H1 (cell line): ENCODE results near the gene LYSMD3. TPM values are rescaled to one million over a fixed set of nuclear protein-coding genes. Genes with fewer than 3 reads are reported as not detected.

ENCODE experiments used
- CTCF ChIA-PET: fragments of 300-600 bp; sonication (Branson Sonifier 250); formaldehyde crosslinking; loops from one replicate; lab custom pipeline; 2021; ENCODE audit not compliant: partially characterized antibody; lab: Charles Lee
- POLR2A ChIA-PET: fragments of 300-600 bp; sonication (Branson Sonifier 250); formaldehyde crosslinking; loops from one replicate; lab custom pipeline; 2021; ENCODE audit warnings: inconsistent platforms; ENCODE audit not compliant: partially characterized antibody; lab: Charles Lee
- DNase-seq, 2 experiments: peaks; one replicate each; pipeline versions ENCODE4 v3.0.0 to v3.0.0-alpha.2; 2010 to 2022; ENCODE audit warnings: low spot score in 2 of 2, low read depth in 1 of 2, mixed read lengths in 1 of 2
- FAIRE-seq: peaks from 2 replicates; lab custom pipeline; 2011; peaks lifted over from hg19 to GRCh38; lab: Jason Lieb, UNC
- H2AFZ ChIP-seq: 2 replicates; pipeline ENCODE4 v1.8.1; 2012; ENCODE audit warnings: low read length, inconsistent platforms
- H2AK5ac ChIP-seq: 2 replicates; pipeline ENCODE4 v1.6.1; 2013; ENCODE audit warnings: low read depth, low read length
- H2BK120ac ChIP-seq: replicated peaks from 2 replicates; pipeline ENCODE3; 2013; ENCODE audit warnings: low read depth, low read length, inconsistent platforms
- H2BK12ac ChIP-seq: 2 replicates; pipeline ENCODE4 v1.6.1; 2013; ENCODE audit warnings: low read depth, low read length
- H2BK15ac ChIP-seq: 2 replicates; pipeline ENCODE4 v1.6.1; 2013; ENCODE audit warnings: low read length
- H2BK20ac ChIP-seq: 2 replicates; pipeline ENCODE4 v1.6.1; 2013; ENCODE audit warnings: low read length
- H2BK5ac ChIP-seq: 2 replicates; pipeline ENCODE4 v1.6.1; 2013; ENCODE audit warnings: low read depth, low read length
- H3K14ac ChIP-seq: 2 replicates; pipeline ENCODE4 v1.6.1; 2013; ENCODE audit warnings: inconsistent platforms; ENCODE audit not compliant: insufficient read length
- H3K18ac ChIP-seq: 2 replicates; pipeline ENCODE4 v1.6.1; 2013; ENCODE audit warnings: low read length; ENCODE audit errors: extremely low read depth
- H3K23ac ChIP-seq: 2 replicates; pipeline ENCODE4 v1.6.1; 2013; ENCODE audit warnings: inconsistent platforms; ENCODE audit not compliant: insufficient read length
- H3K23me2 ChIP-seq: 2 replicates; pipeline ENCODE4 v1.6.1; 2013; ENCODE audit warnings: low read depth, low read length
- H3K27ac ChIP-seq: 2 replicates; pipeline ENCODE4 v1.6.1; 2011; ENCODE audit warnings: low read depth, low read length, inconsistent platforms
- H3K27me3 ChIP-seq, 4 experiments: replicated peaks in 1 of 4; 1 replicate in 1 of 4; 2 replicates in 3 of 4; pipeline versions ENCODE4 v1.6.1 to v1.8.1; 2011 to 2013; ENCODE audit warnings: low read length in 3 of 4, mild to moderate bottlenecking in 3 of 4, inconsistent platforms in 2 of 4, mixed read lengths in 2 of 4, moderate library complexity in 1 of 4; ENCODE audit not compliant: control insufficient read depth in 3 of 4, insufficient read depth in 3 of 4; ENCODE audit errors: extremely low read depth in 1 of 4
- H3K36me3 ChIP-seq, 4 experiments: 2 replicates each; pipeline versions ENCODE4 v1.6.1 to v1.8.1; 2011 to 2013; ENCODE audit warnings: mild to moderate bottlenecking in 4 of 4, low read length in 3 of 4, moderate library complexity in 2 of 4, control low read depth in 1 of 4, inconsistent platforms in 1 of 4; ENCODE audit not compliant: insufficient read depth in 4 of 4, control insufficient read depth in 2 of 4
- H3K4ac ChIP-seq: replicated peaks from 2 replicates; pipeline ENCODE3; 2013; ENCODE audit warnings: low read length, low read depth, mixed read lengths, inconsistent platforms; ENCODE audit not compliant: insufficient read length
- H3K4me1 ChIP-seq, 4 experiments: replicated peaks in 1 of 4; 1 replicate in 1 of 4; 2 replicates in 3 of 4; pipeline versions ENCODE4 v1.6.1 to v1.8.1; 2011 to 2013; ENCODE audit warnings: low read length in 3 of 4, inconsistent platforms in 2 of 4, mixed read lengths in 1 of 4; ENCODE audit not compliant: insufficient read depth in 4 of 4, control insufficient read depth in 3 of 4
- H3K4me2 ChIP-seq, 2 experiments: 2 replicates each; pipeline versions ENCODE4 v1.6.1 to v1.8.1; 2011 to 2013; ENCODE audit warnings: low read depth in 2 of 2, low read length in 2 of 2, control low read depth in 1 of 2, inconsistent platforms in 1 of 2, mild to moderate bottlenecking in 1 of 2; ENCODE audit not compliant: insufficient read depth in 1 of 2
- H3K4me3 ChIP-seq, 4 experiments: fragments of 200-600, 300-600 bp in 1 of 4; sonication (generic), shearing (Covaris generic), sonication (Bioruptor Twin) in 1 of 4; 2 replicates each; pipeline versions ENCODE4 v1.5.1 to v1.8.1; 2011 to 2016; ENCODE audit warnings: low read length in 4 of 4, low read depth in 3 of 4, control low read depth in 2 of 4, inconsistent platforms in 2 of 4, mild to moderate bottlenecking in 2 of 4, mixed read lengths in 1 of 4, moderate library complexity in 1 of 4; ENCODE audit not compliant: insufficient read depth in 2 of 4; ENCODE audit errors: extremely low read depth in 1 of 4
- H3K56ac ChIP-seq: replicated peaks from 2 replicates; pipeline ENCODE3; 2013; ENCODE audit warnings: low read depth, mild to moderate bottlenecking, mixed read lengths, low read length, inconsistent platforms; ENCODE audit not compliant: insufficient read length
- H3K79me1 ChIP-seq: 2 replicates; pipeline ENCODE4 v1.6.1; 2013; ENCODE audit warnings: low read depth, low read length, control low read depth
- H3K79me2 ChIP-seq, 2 experiments: 2 replicates each; pipeline versions ENCODE4 v1.6.1 to v1.8.1; 2012 to 2013; ENCODE audit warnings: low read length in 2 of 2, mild to moderate bottlenecking in 2 of 2, inconsistent platforms in 1 of 2; ENCODE audit not compliant: insufficient read depth in 2 of 2, control insufficient read depth in 1 of 2
- H3K9ac ChIP-seq, 4 experiments: replicated peaks in 1 of 4; 1 replicate in 1 of 4; 2 replicates in 3 of 4; pipeline versions ENCODE4 v1.6.1 to v1.8.1; 2011 to 2013; ENCODE audit warnings: low read depth in 3 of 4, low read length in 3 of 4, control low read depth in 2 of 4, mild to moderate bottlenecking in 2 of 4, moderate library complexity in 2 of 4, inconsistent platforms in 1 of 4; ENCODE audit errors: extremely low read depth in 1 of 4
- H3K9me3 ChIP-seq, 2 experiments: 2 replicates each; pipeline versions ENCODE4 v1.6.1 to v1.8.1; 2012 to 2013; ENCODE audit warnings: mild to moderate bottlenecking in 2 of 2, moderate library complexity in 2 of 2, control low read depth in 1 of 2, inconsistent platforms in 1 of 2, low read depth in 1 of 2, low read length in 1 of 2, mixed read lengths in 1 of 2; ENCODE audit not compliant: insufficient read depth in 2 of 2
- H4K20me1 ChIP-seq, 2 experiments: replicated peaks in 1 of 2; 2 replicates each; pipeline versions ENCODE3 to v1.8.1; 2011 to 2013; ENCODE audit warnings: inconsistent platforms in 2 of 2, low read length in 2 of 2, mild to moderate bottlenecking in 1 of 2; ENCODE audit not compliant: insufficient read depth in 2 of 2, control insufficient read depth in 1 of 2
- H4K5ac ChIP-seq: 2 replicates; pipeline ENCODE4 v1.6.1; 2013; ENCODE audit warnings: low read length, low read depth, mixed read lengths, inconsistent platforms; ENCODE audit not compliant: insufficient read length
- H4K8ac ChIP-seq: 2 replicates; pipeline ENCODE4 v1.8.0; 2013; ENCODE audit warnings: mild to moderate bottlenecking, moderate library complexity, low read length, inconsistent platforms; ENCODE audit not compliant: insufficient read depth; ENCODE audit errors: extremely low read depth
- H4K91ac ChIP-seq: replicated peaks from 2 replicates; pipeline ENCODE3; 2013; ENCODE audit warnings: low read length, mixed read lengths, inconsistent platforms; ENCODE audit not compliant: insufficient read length
- SIRT6 ChIP-seq: IDR thresholded peaks from one replicate; pipeline ENCODE4 v1.7.1; 2012; ENCODE audit warnings: low read length, inconsistent platforms
- YY1 ChIP-seq: IDR thresholded peaks from 2 replicates; pipeline ENCODE4 v1.6.1; 2011; ENCODE audit warnings: low read depth, mild to moderate bottlenecking, low read length
- WGBS, 2 experiments: shearing (Covaris generic) in 1 of 2; methylation state at CpG; one replicate each; pipeline versions ENCODE4 v1.1.6 to v1.1.7; 2013 to 2015; ENCODE audit warnings: low lambda C conversion rate in 2 of 2, mixed read lengths in 2 of 2, inconsistent platforms in 1 of 2, low coverage in 1 of 2, missing lambda C conversion rate in 1 of 2; ENCODE audit not compliant: insufficient replicate concordance in 2 of 2, insufficient coverage in 1 of 2, insufficient read length in 1 of 2; ENCODE audit errors: extremely low coverage in 1 of 2, missing lambda C conversion rate in 1 of 2; 5-methylcytosine and 5-hydroxymethylcytosine counted together
- polyA plus RNA-seq, 7 experiments: library from polyadenylated mRNA; depleted of rRNA in 3 of 7; stranded (reverse) in 5 of 7; unstranded in 2 of 7; fragments of >200 nt in 5 of 7; fragments of 200-250 nt in 2 of 7; gene quantifications; 1 replicate in 5 of 7; 2 replicates in 1 of 7; 4 replicates in 1 of 7; pipeline versions ENCODE4 v1.2.1 to v1.2.3, GENCODE V29; 2011 to 2013; ENCODE audit warnings: missing spikeins in 2 of 7, mixed read lengths in 2 of 7
- total RNA-seq: library from RNA; stranded (reverse); fragmentation: NEBNext Ultra II Directional; extraction: Animal tissue kit (Norgen Biotek cat#: 25700); gene quantifications from 2 replicates; pipeline ENCODE4 v1.2.1, GENCODE V29; 2021
- TF ChIP-seq, protein P1 (sequence below), 3 experiments: IDR thresholded peaks; 1 replicate in 2 of 3; 2 replicates in 1 of 3; pipeline versions ENCODE4 v1.5.1 to v1.6.1; 2011; ENCODE audit warnings: low read length in 3 of 3, mild to moderate bottlenecking in 3 of 3, inconsistent platforms in 2 of 3, low read depth in 1 of 3, moderate library complexity in 1 of 3; ENCODE audit not compliant: insufficient read depth in 1 of 3; ENCODE audit errors: control extremely low read depth in 1 of 3

The LYSMD3 gene
- total and polyA plus RNA-seq, 2 of the 8 experiments (the other 6 are each of a cell fraction or from before 2014, with no cell fraction given), result 3.7 to 14.9 TPM

DNA sequence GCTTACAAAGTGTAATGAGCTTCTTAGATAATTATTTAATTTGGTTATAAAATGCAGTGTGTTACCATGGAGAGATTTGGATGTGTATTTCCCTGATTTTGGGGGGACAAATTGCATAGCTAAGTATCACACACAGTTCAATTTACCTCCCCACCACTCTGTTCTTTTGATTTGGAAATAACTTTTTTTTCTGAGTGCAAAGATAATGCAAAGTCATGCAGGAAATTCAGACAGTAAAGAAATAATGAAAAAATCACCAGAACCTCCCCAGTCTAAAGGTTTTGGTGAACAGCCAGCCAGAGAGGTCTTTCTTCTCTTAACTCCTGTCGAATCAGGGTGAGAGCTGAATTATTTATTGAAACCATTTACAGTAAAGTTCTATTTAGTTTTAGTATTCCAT, 32.4 kb upstream of the LYSMD3 start:
- no peak overlapping the region for H2BK5ac ChIP-seq
- ChIA-PET CTCF (interaction anchor here (0.6 to 1.8 kb wide), 3 partner anchors 25 to 91 kb away, joined by 3 to 4 read pairs (median 3); no protein-coding TSS in a partner anchor), POLR2A (interaction anchor here (1.1 to 1.5 kb wide), 5 partner anchors 10 to 89 kb away, joined by 3 to 6 read pairs (median 3); partner anchors contain the start of genes MBLAC2 and POLR3G)
- FAIRE-seq (no peak), DNase-seq (no peak)
- TF ChIP-seq, protein P1, sequence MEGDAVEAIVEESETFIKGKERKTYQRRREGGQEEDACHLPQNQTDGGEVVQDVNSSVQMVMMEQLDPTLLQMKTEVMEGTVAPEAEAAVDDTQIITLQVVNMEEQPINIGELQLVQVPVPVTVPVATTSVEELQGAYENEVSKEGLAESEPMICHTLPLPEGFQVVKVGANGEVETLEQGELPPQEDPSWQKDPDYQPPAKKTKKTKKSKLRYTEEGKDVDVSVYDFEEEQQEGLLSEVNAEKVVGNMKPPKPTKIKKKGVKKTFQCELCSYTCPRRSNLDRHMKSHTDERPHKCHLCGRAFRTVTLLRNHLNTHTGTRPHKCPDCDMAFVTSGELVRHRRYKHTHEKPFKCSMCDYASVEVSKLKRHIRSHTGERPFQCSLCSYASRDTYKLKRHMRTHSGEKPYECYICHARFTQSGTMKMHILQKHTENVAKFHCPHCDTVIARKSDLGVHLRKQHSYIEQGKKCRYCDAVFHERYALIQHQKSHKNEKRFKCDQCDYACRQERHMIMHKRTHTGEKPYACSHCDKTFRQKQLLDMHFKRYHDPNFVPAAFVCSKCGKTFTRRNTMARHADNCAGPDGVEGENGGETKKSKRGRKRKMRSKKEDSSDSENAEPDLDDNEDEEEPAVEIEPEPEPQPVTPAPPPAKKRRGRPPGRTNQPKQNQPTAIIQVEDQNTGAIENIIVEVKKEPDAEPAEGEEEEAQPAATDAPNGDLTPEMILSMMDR (IDR thresholded peaks at IDR 0.05; ENCODE audit: control extremely low read depth in 1 of 3, insufficient read depth in 1 of 3, low read depth in 1 of 3, low read length in 3 of 3), result no peak
- TF ChIP-seq YY1, result no peak
- TF ChIP-seq SIRT6, result no peak
- H3K4me1 ChIP-seq, result peaks cover 3 to 26% (median 16%) of the 10 kb centered on the region in 4 experiments; a peak in 6 of 7 replicates
- peak overlapping the region; percentile 62 to 98 for H3K4me2 ChIP-seq
- WGBS, 2 experiments, result 68% methylated on average over 1 of the region's 1 CpG; no CpG with 5 or more reads in 1 of the 2 experiments
- no peak overlapping the region for H2BK15ac ChIP-seq
- H2BK120ac ChIP-seq, result no peak overlapping the region
- H4K8ac ChIP-seq, result no peak overlapping the region
- H3K36me3 ChIP-seq, result no peaks in the 10 kb centered on the region
- no peak overlapping the region for H3K27ac ChIP-seq
- no peak overlapping the region for H2AFZ ChIP-seq
- peaks cover 5% of the 10 kb centered on the region; the same call in 1 of the 2 replicates for H3K23me2 ChIP-seq
- H2BK12ac ChIP-seq, result no peak overlapping the region
- H3K79me1 ChIP-seq, result no peaks in the 10 kb centered on the region
- peak overlapping the region in 1 of 4 experiments; percentile 96; a peak in 2 of 8 replicates for H3K4me3 ChIP-seq
- H3K14ac ChIP-seq, result no peak overlapping the region
- no peak overlapping the region for H3K56ac ChIP-seq
- H3K9ac ChIP-seq, result no peak overlapping the region
- H3K23ac ChIP-seq, result no peak overlapping the region
- H3K18ac ChIP-seq, result no peak overlapping the region; the same call in 1 of the 2 replicates
- H4K20me1 ChIP-seq, result peaks cover 0 to 2% of the 10 kb centered on the region in 2 experiments
- no peaks in the 10 kb centered on the region for H3K9me3 ChIP-seq
- no peak overlapping the region for H4K91ac ChIP-seq
- no peak overlapping the region for H2BK20ac ChIP-seq
- H3K79me2 ChIP-seq, result peaks cover 0 to 75% of the 10 kb centered on the region in 2 experiments; a peak in 3 of 4 replicates
- H3K27me3 ChIP-seq, result no peaks in the 10 kb centered on the region
- no peak overlapping the region for H3K4ac ChIP-seq
- no peak overlapping the region for H2AK5ac ChIP-seq
- peak overlapping the region; percentile 75 for H4K5ac ChIP-seq
